PC-9 (cell line): ENCODE measurements around the gene NXF2. TPM values are rescaled to one million over a fixed set of nuclear protein-coding genes. Genes with fewer than 3 reads are reported as not detected.
A peak's percentile ranks its signal among the peaks of the same experiment; 100 is the strongest.

Experiments used
- BruUV-seq: library from RNA; stranded (reverse); fragments of 400-500 nt; replicated peaks from 2 replicates; lab custom pipeline; 2021; lab: Mats Ljungman, UMichigan
- CTCF ChIA-PET: fragments of 300-600 bp; sonication (Branson Sonifier 250); formaldehyde crosslinking; loops from one replicate; lab custom pipeline; 2022; ENCODE audit warnings: antibody characterized with exemption; lab: Charles Lee
- POLR2A ChIA-PET: fragments of 300-600 bp; sonication (Branson Sonifier 250); formaldehyde crosslinking; loops from one replicate; lab custom pipeline; 2022; ENCODE audit warnings: antibody characterized with exemption; ENCODE audit not compliant: unreplicated experiment; lab: Charles Lee
- DNase-seq, 2 experiments: peaks; one replicate each; pipeline versions ENCODE4 v3.0.0 to v3.0.0-alpha.2; 2015 to 2022; ENCODE audit warnings: mixed read lengths in 1 of 2
- H2AFZ ChIP-seq: fragments of 200-600 bp; sonication (generic); 2 replicates; pipeline ENCODE4 v1.8.1; 2017; ENCODE audit warnings: antibody characterized with exemption
- H3F3A ChIP-seq: fragments of 200-600 bp; sonication (generic); 2 replicates; pipeline ENCODE4 v1.8.1; 2017; ENCODE audit warnings: antibody characterized with exemption, mild to moderate bottlenecking, low read depth; ENCODE audit not compliant: insufficient read depth
- H3K27ac ChIP-seq: fragments of 200-600 bp; sonication (generic); 2 replicates; pipeline ENCODE4 v1.6.1; 2016; ENCODE audit warnings: mixed run types
- H3K27me3 ChIP-seq: fragments of 200-600 bp; sonication (generic); 2 replicates; pipeline ENCODE4 v1.6.1; 2016; ENCODE audit warnings: low read depth, mixed run types; ENCODE audit not compliant: insufficient read depth
- H3K36me3 ChIP-seq: fragments of 200-600 bp; sonication (generic); 2 replicates; pipeline ENCODE4 v1.6.1; 2016; ENCODE audit warnings: low read depth, mixed run types
- H3K4me1 ChIP-seq: fragments of 200-600 bp; sonication (generic); replicated peaks from 2 replicates; pipeline ENCODE4 v1.6.1; 2016; ENCODE audit warnings: mixed run types; ENCODE audit not compliant: insufficient read depth
- H3K4me2 ChIP-seq: fragments of 200-600 bp; sonication (generic); 2 replicates; pipeline ENCODE4 v1.6.1; 2017; ENCODE audit warnings: mixed run types
- H3K4me3 ChIP-seq: fragments of 200-600 bp; sonication (generic); 2 replicates; pipeline ENCODE4 v1.6.1; 2016; ENCODE audit warnings: mixed run types
- H3K79me2 ChIP-seq: fragments of 200-600 bp; sonication (generic); 2 replicates; pipeline ENCODE4 v1.6.1; 2017; ENCODE audit warnings: low read depth, mixed run types
- H3K9me2 ChIP-seq: fragments of 200-600 bp; sonication (generic); 2 replicates; pipeline ENCODE4 v1.8.1; 2017; ENCODE audit warnings: mild to moderate bottlenecking; ENCODE audit not compliant: insufficient read depth
- H3K9me3 ChIP-seq: fragments of 200-600 bp; sonication (generic); 2 replicates; pipeline ENCODE4 v1.8.1; 2016; ENCODE audit warnings: low read depth; ENCODE audit not compliant: insufficient read depth
- H4K20me1 ChIP-seq: fragments of 200-600 bp; sonication (generic); 2 replicates; pipeline ENCODE4 v1.8.1; 2017; ENCODE audit not compliant: insufficient read depth
- CTCF ChIP-seq: fragments of 200-600 bp; sonication (generic); conservative IDR thresholded peaks from 2 replicates; pipeline ENCODE4 v1.6.1; 2017; ENCODE audit warnings: mixed run types, antibody characterized with exemption, mild to moderate bottlenecking, moderate library complexity
- EZH2 ChIP-seq: fragments of 200-600 bp; sonication (generic); IDR thresholded peaks from 2 replicates; pipeline ENCODE4 v1.8.0; 2017; ENCODE audit warnings: antibody characterized with exemption, low read depth
- intact Hi-C: fragments of 100-400 bp; cut with micrococcal nuclease; formaldehyde crosslinking; loops from one replicate; pipeline ENCODE4 v1.10.0; 2022; ENCODE audit not compliant: unreplicated experiment
- total RNA-seq: library from RNA; stranded (reverse); gene quantifications from 2 replicates; pipeline ENCODE4 v1.2.3, GENCODE V29; 2021

Gene NXF2
- total RNA-seq, 1 experiment from 2014 or later: not detected

DNA sequence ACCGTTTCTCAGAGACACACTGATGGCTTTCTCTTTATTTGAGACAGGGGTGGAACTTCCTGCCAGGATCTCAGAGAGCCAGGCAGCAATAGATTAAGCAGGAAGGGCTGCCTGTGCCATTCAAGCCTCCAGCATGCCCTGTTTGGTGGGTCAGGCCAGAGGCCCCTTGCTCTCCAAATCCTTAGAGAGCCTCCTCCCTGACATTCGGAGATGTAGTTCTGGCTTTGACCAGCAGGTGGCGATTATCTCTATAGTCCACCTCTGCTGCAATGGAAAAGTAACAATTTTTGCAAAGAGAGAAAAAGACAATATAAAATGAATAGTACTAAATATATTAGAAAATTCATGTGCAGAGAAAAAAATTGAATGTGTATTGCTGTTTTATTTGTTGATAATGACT lies 98.9 kb downstream of the NXF2 start:
- Histone ChIP-seq H3K9me3 (no peaks in the 10 kb centered on the region), H3K4me2 (no peak overlapping the region), H3K36me3 (no peaks in the 10 kb centered on the region), H3K4me1 (no peaks in the 10 kb centered on the region), H3K27me3 (no peaks in the 10 kb centered on the region), H3K4me3 (no peak overlapping the region), H3K79me2 (no peaks in the 10 kb centered on the region), H3F3A (no peaks in the 10 kb centered on the region), H4K20me1 (no peaks in the 10 kb centered on the region), H3K27ac (no peak overlapping the region), H3K9me2 (no peaks in the 10 kb centered on the region), H2AFZ (no peak overlapping the region)
- peak; percentile 21 to 31 for DNase-seq
- intact Hi-C loops: no loop called here
- TF ChIP-seq CTCF: peak; percentile 78
- TF ChIP-seq EZH2: no peak
- CTCF ChIA-PET: no interaction called here
- BruUV-seq: no TSS peak
- POLR2A ChIA-PET: no interaction called here

Other genes with a start within 250 kb of the NXF2 start
- not detected in 2 replicates for gene TCEAL2, start 121.5 kb upstream of the NXF2 start, total RNA-seq
- not detected in 2 replicates for gene TCEAL6, start 104.7 kb upstream of the NXF2 start, total RNA-seq
- gene BEX5, start 91.2 kb upstream of the NXF2 start, total RNA-seq: not detected in 2 replicates
- not detected in 2 replicates for gene TCP11X1, start 31.9 kb upstream of the NXF2 start, total RNA-seq
- not detected in 2 replicates for gene NXF2B, start 192.8 kb downstream of the NXF2 start, total RNA-seq
- not detected in 2 replicates for gene TCP11X2, start 224.6 kb downstream of the NXF2 start, total RNA-seq